ENCODE results near the gene TRIM69. TPM values are rescaled to one million over a fixed set of nuclear protein-coding genes. Genes with fewer than 3 reads are reported as not detected.
A peak's percentile ranks its signal among the peaks of the same experiment; 100 is the strongest.
"Not testable (repeated sequence)": the region's sequence is repeated elsewhere in the genome, so short reads cannot be mapped to it uniquely, and the experiment has no call there.

TRIM69 gene
- 10 to 100 TPM in 1 of 6 donors, 1 to 10 TPM in 5; 2.4 to 15.8 (median 4.5) TPM for total RNA-seq
- polyA plus RNA-seq = 1 to 10 TPM; 4.3 to 5.7 TPM

- no peaks in the 10 kb centered on the region for H3K9me3 ChIP-seq
- no peaks in the 10 kb centered on the region for H3K27me3 ChIP-seq
- WGBS, 2 donors = 63 to 83% methylated on average over 3 of the region's 3 CpGs
- intact Hi-C loops (cut with DNase I) = loop anchor here in 2 of 3 donors (10.0 kb wide), 3 partner anchors 61 to 151 kb away; partner anchors contain the start of gene SPG11 (in 1 of the 2)
- no peak for TF ChIP-seq CTCF (IDR thresholded peaks at IDR 0.05)
- no peak within 1 kb of the TSS for H3K4me3 ChIP-seq
- DNase-seq = no peak
- no peaks in the 10 kb centered on the region for H3K36me3 ChIP-seq
- H3K27ac ChIP-seq = peak within 1 kb of the TSS in 2 of 4 donors; percentile 18 to 42
- no peak for FAIRE-seq
- H3K4me1 ChIP-seq = no peaks in the 10 kb centered on the region
- peak in 1 of 4 donors; percentile 16 for ATAC-seq
Observed at GRCh38 chr15:44736181-44736765, at the start of gene TRIM69. TSS of gene TRIM69 (plus strand) at chr15:44736528. CDS start at chr15:44736705, 177 bp downstream.

GRCh38 chr15:44689318-44689717, 47.0 kb upstream of the TRIM69 start:
- ATAC-seq; DNase-seq; H3K4me3 ChIP-seq; H3K9me3 ChIP-seq; H3K27ac ChIP-seq; FAIRE-seq; H3K36me3 ChIP-seq; intact Hi-C loops (cut with DNase I); H3K27me3 ChIP-seq; H3K4me1 ChIP-seq: not testable (repeated sequence)
- 62 to 79% methylated on average over 2 of the region's 2 CpGs for WGBS, 2 donors

- H3K27ac ChIP-seq; DNase-seq; FAIRE-seq; intact Hi-C loops (cut with DNase I); H3K4me1 ChIP-seq; H3K36me3 ChIP-seq; H3K27me3 ChIP-seq; H3K9me3 ChIP-seq; ATAC-seq; H3K4me3 ChIP-seq: not testable (repeated sequence)
- WGBS, 2 donors = 80% methylated on average over 1 of the region's 1 CpG
Observed at GRCh38 chr15:44690245-44690644, 46.1 kb upstream of the TRIM69 start.

GRCh38 chr15:44692659-44693058, 43.7 kb upstream of the TRIM69 start:
- intact Hi-C loops (cut with DNase I) = no loop called here
- DNase-seq (no peak), FAIRE-seq (no peak), ATAC-seq (no peak)
- no peak for TF ChIP-seq CTCF (IDR thresholded peaks at IDR 0.05)
- no peak overlapping the region for H3K27ac ChIP-seq
- H3K9me3 ChIP-seq = no peaks in the 10 kb centered on the region
- no peaks in the 10 kb centered on the region for H3K27me3 ChIP-seq
- no peak overlapping the region for H3K4me3 ChIP-seq
- WGBS, 2 donors = 98 to 100% methylated on average over 1 of the region's 1 CpG
- H3K4me1 ChIP-seq = no peaks in the 10 kb centered on the region
- H3K36me3 ChIP-seq = no peaks in the 10 kb centered on the region

GRCh38 chr15:44694416-44694815, 41.9 kb upstream of the TRIM69 start:
- H3K9me3 ChIP-seq = no peaks in the 10 kb centered on the region
- intact Hi-C loops (cut with DNase I) = no loop called here
- no peaks in the 10 kb centered on the region for H3K4me1 ChIP-seq
- no peaks in the 10 kb centered on the region for H3K36me3 ChIP-seq
- no peak overlapping the region for H3K4me3 ChIP-seq
- FAIRE-seq = no peak
- 75 to 79% methylated on average over 4 of the region's 4 CpGs for WGBS, 2 donors
- TF ChIP-seq CTCF (IDR thresholded peaks at IDR 0.05) = no peak
- no peak for ATAC-seq
- no peak for DNase-seq
- H3K27ac ChIP-seq = no peak overlapping the region
- H3K27me3 ChIP-seq = no peaks in the 10 kb centered on the region

- ATAC-seq (no peak), FAIRE-seq (no peak), DNase-seq (no peak)
- Histone ChIP-seq H3K4me1 (no peaks in the 10 kb centered on the region), H3K27ac (no peak overlapping the region), H3K36me3 (no peaks in the 10 kb centered on the region), H3K27me3 (no peaks in the 10 kb centered on the region), H3K9me3 (no peaks in the 10 kb centered on the region), H3K4me3 (no peak overlapping the region)
- intact Hi-C loops (cut with DNase I) = no loop called here
- no peak for TF ChIP-seq CTCF (IDR thresholded peaks at IDR 0.05)
- 76 to 86% methylated on average over 3 of the region's 3 CpGs for WGBS, 2 donors
Observed at GRCh38 chr15:44695294-44695693, 41.0 kb upstream of the TRIM69 start.

Data from pancreas (tissue), 10 donors.